ENCODE measurements around the gene TAS2R14.

DNA sequence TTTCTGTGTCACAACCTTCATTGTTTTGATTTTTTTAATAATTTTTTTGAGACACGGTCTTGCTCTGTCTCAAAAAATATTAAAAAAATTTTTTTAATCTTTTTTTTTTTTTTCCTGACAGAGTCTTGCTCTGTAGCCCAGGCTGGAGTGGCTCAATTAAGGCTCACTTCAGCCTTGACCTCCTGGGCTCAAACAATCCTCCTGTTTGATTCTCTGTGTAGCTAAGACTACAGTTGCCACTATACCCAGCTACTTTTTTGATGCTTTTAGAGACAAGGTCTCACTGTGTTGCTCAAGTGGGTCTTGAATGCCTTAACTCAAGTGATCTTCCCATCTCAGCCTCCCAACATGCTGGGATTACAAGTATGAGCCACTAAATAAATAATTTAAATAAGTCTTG is 19.3 kb downstream of the TAS2R14 start:
- no peak for TF ChIP-seq POLR2AphosphoS5 (IDR thresholded peaks at IDR 0.05)
- TF ChIP-seq, protein P1, sequence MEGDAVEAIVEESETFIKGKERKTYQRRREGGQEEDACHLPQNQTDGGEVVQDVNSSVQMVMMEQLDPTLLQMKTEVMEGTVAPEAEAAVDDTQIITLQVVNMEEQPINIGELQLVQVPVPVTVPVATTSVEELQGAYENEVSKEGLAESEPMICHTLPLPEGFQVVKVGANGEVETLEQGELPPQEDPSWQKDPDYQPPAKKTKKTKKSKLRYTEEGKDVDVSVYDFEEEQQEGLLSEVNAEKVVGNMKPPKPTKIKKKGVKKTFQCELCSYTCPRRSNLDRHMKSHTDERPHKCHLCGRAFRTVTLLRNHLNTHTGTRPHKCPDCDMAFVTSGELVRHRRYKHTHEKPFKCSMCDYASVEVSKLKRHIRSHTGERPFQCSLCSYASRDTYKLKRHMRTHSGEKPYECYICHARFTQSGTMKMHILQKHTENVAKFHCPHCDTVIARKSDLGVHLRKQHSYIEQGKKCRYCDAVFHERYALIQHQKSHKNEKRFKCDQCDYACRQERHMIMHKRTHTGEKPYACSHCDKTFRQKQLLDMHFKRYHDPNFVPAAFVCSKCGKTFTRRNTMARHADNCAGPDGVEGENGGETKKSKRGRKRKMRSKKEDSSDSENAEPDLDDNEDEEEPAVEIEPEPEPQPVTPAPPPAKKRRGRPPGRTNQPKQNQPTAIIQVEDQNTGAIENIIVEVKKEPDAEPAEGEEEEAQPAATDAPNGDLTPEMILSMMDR (IDR thresholded peaks at IDR 0.05), result no peak
